ENCODE measurements around the gene CERK. TPM values are rescaled to one million over a fixed set of nuclear protein-coding genes. Genes with fewer than 3 reads are reported as not detected.
A peak's percentile ranks its signal among the peaks of the same experiment; 100 is the strongest.

Gene CERK
- total RNA-seq, 1 experiment from 2014 or later: 11.6 TPM

GRCh38 chr22:46758867-46759290 is 20.8 kb upstream of the CERK start:
- Mint-ChIP-seq H3K36me3 (ENCODE audit: insufficient read depth, unreplicated experiment) (peaks cover 24% of the 10 kb centered on the region), H3K9me3 (ENCODE audit: unreplicated experiment) (peaks cover 7% of the 10 kb centered on the region), H3K4me3 (ENCODE audit: unreplicated experiment) (no peak overlapping the region), H3K27ac (ENCODE audit: low read depth, unreplicated experiment) (no peak overlapping the region), H3K27me3 (ENCODE audit: insufficient read depth, unreplicated experiment) (no peaks in the 10 kb centered on the region), H3K4me1 (ENCODE audit: insufficient read depth, unreplicated experiment) (peaks cover 32% of the 10 kb centered on the region)
- no TSS peak for BruUV-seq (replicated peaks)
- TF ChIP-seq CTCF (IDR thresholded peaks at IDR 0.05; ENCODE audit: unreplicated experiment): peak; percentile 64
- ChIA-PET CTCF (interaction anchor here (0.6 to 4.2 kb wide), 22 partner anchors 8 to 1734 kb away, joined by 3 to 41 read pairs (median 4); no protein-coding TSS in a partner anchor), POLR2A (interaction anchor here (0.8 to 1.2 kb wide), 3 partner anchors 12 to 44 kb away, joined by 3 read pairs; no protein-coding TSS in a partner anchor)
- peak; percentile 79 for DNase-seq (ENCODE audit: unreplicated experiment)
- intact Hi-C loops (cut with micrococcal nuclease): loop anchor here (2.0 kb wide), 1 partner anchor 44 kb away; no protein-coding TSS in a partner anchor

GRCh38 chr22:46758121-46758520 is 20.1 kb upstream of the CERK start:
- no peaks in the 10 kb centered on the region for H3K27me3 Mint-ChIP-seq (ENCODE audit: insufficient read depth, unreplicated experiment)
- peaks cover 7% of the 10 kb centered on the region for H3K9me3 Mint-ChIP-seq (ENCODE audit: unreplicated experiment)
- ChIA-PET POLR2A (interaction anchor here (0.7 to 1.2 kb wide), 3 partner anchors 12 to 320 kb away, joined by 3 read pairs; no protein-coding TSS in a partner anchor), CTCF (interaction anchor here (0.6 to 4.2 kb wide), 22 partner anchors 8 to 1735 kb away, joined by 3 to 41 read pairs (median 4); no protein-coding TSS in a partner anchor)
- H3K4me3 Mint-ChIP-seq (ENCODE audit: unreplicated experiment): no peak overlapping the region
- no peak for DNase-seq (ENCODE audit: unreplicated experiment)
- no peak overlapping the region for H3K27ac Mint-ChIP-seq (ENCODE audit: low read depth, unreplicated experiment)
- peaks cover 24% of the 10 kb centered on the region for H3K36me3 Mint-ChIP-seq (ENCODE audit: insufficient read depth, unreplicated experiment)
- BruUV-seq (replicated peaks): no TSS peak
- intact Hi-C loops (cut with micrococcal nuclease): loop anchor here (2.0 kb wide), 1 partner anchor 45 kb away; no protein-coding TSS in a partner anchor
- peaks cover 32% of the 10 kb centered on the region for H3K4me1 Mint-ChIP-seq (ENCODE audit: insufficient read depth, unreplicated experiment)
- TF ChIP-seq CTCF (IDR thresholded peaks at IDR 0.05; ENCODE audit: unreplicated experiment): no peak

- ChIA-PET POLR2A (no interaction called here), CTCF (interaction anchor here (0.7 to 4.2 kb wide), 6 partner anchors 11 to 199 kb away, joined by 3 to 41 read pairs (median 7); no protein-coding TSS in a partner anchor)
- H3K36me3 Mint-ChIP-seq (ENCODE audit: insufficient read depth, unreplicated experiment): peaks cover 17% of the 10 kb centered on the region
- no peak for TF ChIP-seq CTCF (IDR thresholded peaks at IDR 0.05; ENCODE audit: unreplicated experiment)
- H3K27me3 Mint-ChIP-seq (ENCODE audit: insufficient read depth, unreplicated experiment): no peaks in the 10 kb centered on the region
- H3K4me1 Mint-ChIP-seq (ENCODE audit: insufficient read depth, unreplicated experiment): peaks cover 30% of the 10 kb centered on the region
- no TSS peak for BruUV-seq (replicated peaks)
- DNase-seq (ENCODE audit: unreplicated experiment): no peak
- H3K27ac Mint-ChIP-seq (ENCODE audit: low read depth, unreplicated experiment): no peak overlapping the region
- H3K4me3 Mint-ChIP-seq (ENCODE audit: unreplicated experiment): no peak overlapping the region
- intact Hi-C loops (cut with micrococcal nuclease): no loop called here
- H3K9me3 Mint-ChIP-seq (ENCODE audit: unreplicated experiment): peaks cover 7% of the 10 kb centered on the region
Measured at GRCh38 chr22:46757104-46757503, 19.1 kb upstream of the CERK start.

GRCh38 chr22:46756097-46756496 is 18.0 kb upstream of the CERK start:
- Mint-ChIP-seq H3K36me3 (ENCODE audit: insufficient read depth, unreplicated experiment) (peaks cover 11% of the 10 kb centered on the region), H3K27me3 (ENCODE audit: insufficient read depth, unreplicated experiment) (no peaks in the 10 kb centered on the region), H3K9me3 (ENCODE audit: unreplicated experiment) (peaks cover 7% of the 10 kb centered on the region), H3K4me1 (ENCODE audit: insufficient read depth, unreplicated experiment) (peaks cover 24% of the 10 kb centered on the region), H3K27ac (ENCODE audit: low read depth, unreplicated experiment) (no peak overlapping the region), H3K4me3 (ENCODE audit: unreplicated experiment) (no peak overlapping the region)
- CTCF ChIA-PET: interaction anchor here (0.6 to 4.2 kb wide), 6 partner anchors 18 to 198 kb away, joined by 3 to 41 read pairs (median 4); no protein-coding TSS in a partner anchor
- DNase-seq (ENCODE audit: unreplicated experiment): no peak
- POLR2A ChIA-PET: no interaction called here
- intact Hi-C loops (cut with micrococcal nuclease): no loop called here
- no TSS peak for BruUV-seq (replicated peaks)
- TF ChIP-seq CTCF (IDR thresholded peaks at IDR 0.05; ENCODE audit: unreplicated experiment): no peak

Data from MCF 10A (cell line).